Measurements from ENCODE around the gene GPR68. TPM values are rescaled to one million over a fixed set of nuclear protein-coding genes. Genes with fewer than 3 reads are reported as not detected.

GPR68 gene
- total RNA-seq, 6 experiments from 2014 or later = 0.17 to 0.27 (median 0.19) TPM; not detected in 3

- Histone ChIP-seq H3K27ac (no peak overlapping the region), H3K9me3 (no peaks in the 10 kb centered on the region), H3K27me3 (no peaks in the 10 kb centered on the region), H3K36me3 (no peaks in the 10 kb centered on the region), H3K4me3 (no peak overlapping the region), H3K4me1 (no peaks in the 10 kb centered on the region)
- WGBS (ENCODE audit: insufficient coverage, low coverage, low lambda C conversion rate, missing lambda C conversion rate) = 70% methylated on average over 4 of the region's 5 CpGs
- DNase-seq = no peak
- ATAC-seq = no peak
- TF ChIP-seq POLR2A (IDR thresholded peaks at IDR 0.05) (no peak), CTCF (IDR thresholded peaks at IDR 0.05) (no peak)
- intact Hi-C loops (cut with DNase I) = no loop called here
Measured at GRCh38 chr14:91278383-91278715, 33.8 kb upstream of the GPR68 start.

- DNase-seq (no peak), ATAC-seq (peak in 1 of 4 donors; percentile 19)
- Histone ChIP-seq H3K36me3 (no peaks in the 10 kb centered on the region), H3K9me3 (no peaks in the 10 kb centered on the region), H3K4me3 (no peak overlapping the region), H3K27ac (no peak overlapping the region), H3K27me3 (no peaks in the 10 kb centered on the region), H3K4me1 (no peaks in the 10 kb centered on the region)
- intact Hi-C loops (cut with DNase I) = no loop called here
- 95% methylated on average over 4 of the region's 30 CpGs for WGBS (ENCODE audit: insufficient coverage, low coverage, low lambda C conversion rate, missing lambda C conversion rate)
- TF ChIP-seq CTCF (IDR thresholded peaks at IDR 0.05) (no peak), POLR2A (IDR thresholded peaks at IDR 0.05) (no peak)
Measured at GRCh38 chr14:91277546-91278382, 33.3 kb upstream of the GPR68 start.

- Histone ChIP-seq H3K27ac (no peak overlapping the region), H3K27me3 (no peaks in the 10 kb centered on the region), H3K36me3 (no peaks in the 10 kb centered on the region), H3K4me1 (no peaks in the 10 kb centered on the region), H3K4me3 (no peak overlapping the region), H3K9me3 (no peaks in the 10 kb centered on the region)
- TF ChIP-seq CTCF (IDR thresholded peaks at IDR 0.05) (no peak), POLR2A (IDR thresholded peaks at IDR 0.05) (no peak)
- 88% methylated on average over 7 of the region's 9 CpGs for WGBS (ENCODE audit: insufficient coverage, low coverage, low lambda C conversion rate, missing lambda C conversion rate)
- intact Hi-C loops (cut with DNase I) = no loop called here
- ATAC-seq = no peak
- no peak for DNase-seq
Measured at GRCh38 chr14:91274796-91275195, 30.3 kb upstream of the GPR68 start.

GRCh38 chr14:91273885-91274273, 29.4 kb upstream of the GPR68 start:
- Histone ChIP-seq H3K4me1 (no peaks in the 10 kb centered on the region), H3K27me3 (no peaks in the 10 kb centered on the region), H3K27ac (no peak overlapping the region), H3K4me3 (no peak overlapping the region), H3K9me3 (no peaks in the 10 kb centered on the region), H3K36me3 (no peaks in the 10 kb centered on the region)
- no peak for TF ChIP-seq POLR2A (IDR thresholded peaks at IDR 0.05)
- no peak for TF ChIP-seq CTCF (IDR thresholded peaks at IDR 0.05)
- ATAC-seq (no peak), DNase-seq (no peak)
- intact Hi-C loops (cut with DNase I) = no loop called here
- WGBS (ENCODE audit: insufficient coverage, low coverage, low lambda C conversion rate, missing lambda C conversion rate) = 86% methylated on average over 12 of the region's 13 CpGs
